ENCODE measurements around the gene NEDD8.

NEDD8 gene

DNA sequence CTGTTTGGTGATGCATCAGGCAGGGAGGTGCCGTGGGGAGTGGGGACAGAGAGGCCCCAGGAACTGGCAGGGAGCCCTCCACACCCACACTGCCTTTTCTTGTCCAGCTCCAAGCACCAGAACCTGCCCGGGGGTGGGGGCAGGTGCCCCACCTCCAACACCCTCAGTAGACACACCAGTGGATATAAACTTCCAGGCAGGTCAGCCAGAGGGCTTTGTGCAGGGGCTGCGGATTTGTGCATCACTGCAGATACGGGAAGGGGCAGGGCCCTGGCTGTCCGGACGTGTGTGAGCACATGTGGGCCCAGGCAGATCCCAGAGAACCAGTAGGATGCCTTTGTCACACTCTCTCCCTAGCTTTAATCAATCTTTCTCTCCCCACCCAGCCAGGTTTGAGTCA lies 32.1 kb upstream of the NEDD8 start:
- no peak for DNase-seq (ENCODE audit: low read depth in 4 of 4, low spot score in 1 of 4)

DNA sequence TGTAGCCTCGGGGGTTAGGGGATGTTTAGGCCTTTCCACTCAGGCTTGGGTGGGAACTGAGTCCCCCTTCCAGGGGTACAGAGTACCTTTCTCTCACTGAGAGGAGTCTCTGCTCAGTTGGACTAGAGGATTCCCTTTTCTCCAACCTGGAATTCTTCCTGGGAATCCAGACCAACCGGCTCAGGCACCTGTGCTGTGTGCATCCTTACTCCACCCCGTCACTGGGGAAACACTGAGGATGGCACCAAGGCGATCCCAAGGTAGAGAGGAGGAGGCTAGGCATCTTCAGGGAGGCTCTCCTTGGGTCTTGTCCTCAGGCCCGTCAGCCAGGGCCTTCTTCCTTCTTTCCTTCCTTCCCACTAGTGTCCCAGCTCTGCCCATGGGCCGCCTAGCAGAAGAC lies 31.7 kb upstream of the NEDD8 start:
- DNase-seq (ENCODE audit: low read depth in 4 of 4, low spot score in 1 of 4) = no peak

DNA sequence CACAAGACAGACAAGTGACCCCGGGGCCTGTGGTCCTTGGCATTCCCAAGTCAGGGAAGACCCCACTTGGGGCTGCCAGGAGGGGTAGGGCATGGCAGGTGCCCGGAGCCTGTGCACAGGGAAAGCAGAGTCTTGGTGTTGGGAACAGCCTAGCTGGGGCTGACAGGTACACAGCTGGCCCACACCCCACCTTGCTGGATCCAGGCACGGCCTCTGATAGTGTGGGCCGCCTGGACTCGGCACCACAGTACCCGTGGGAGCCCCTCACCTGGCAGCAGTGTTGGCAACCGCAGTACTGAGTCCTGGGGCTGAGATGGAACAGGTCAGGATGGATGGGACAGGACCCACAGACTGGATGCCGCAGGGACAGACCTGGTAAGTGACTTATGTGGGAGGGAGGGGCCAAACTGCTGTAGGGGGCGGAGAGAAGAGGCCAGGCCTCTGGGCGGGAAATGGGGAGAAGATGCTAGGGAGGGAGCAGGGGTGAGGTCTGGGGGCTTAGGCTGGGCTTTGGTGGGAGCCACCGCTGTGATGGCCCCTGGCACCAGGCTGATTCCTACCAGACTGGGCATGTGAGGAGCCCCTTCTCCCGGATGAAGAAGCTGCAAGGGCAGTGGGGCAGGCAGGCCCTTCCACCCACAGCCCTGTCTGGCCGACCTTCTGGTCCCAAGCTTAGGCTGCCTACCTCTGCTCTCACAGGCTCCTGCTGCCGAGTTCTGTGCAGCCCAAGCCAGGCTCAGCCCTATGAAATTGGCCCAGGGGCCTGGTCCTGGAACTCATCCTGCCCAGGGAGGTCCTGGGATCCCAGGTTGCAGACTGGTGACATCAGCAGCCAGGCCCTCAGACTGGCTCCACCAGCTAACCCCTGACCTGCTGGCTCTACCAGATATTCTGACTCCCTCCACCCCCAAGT lies 30.9 kb upstream of the NEDD8 start, which contains the start of gene TGM1:
Gene TGM1, minus strand, starts transcription at position 357 of the 913 bp plus-strand sequence. CDS start 825 bp downstream, outside the sequence.
- no peak for DNase-seq (ENCODE audit: low read depth in 4 of 4, low spot score in 1 of 4)

DNA sequence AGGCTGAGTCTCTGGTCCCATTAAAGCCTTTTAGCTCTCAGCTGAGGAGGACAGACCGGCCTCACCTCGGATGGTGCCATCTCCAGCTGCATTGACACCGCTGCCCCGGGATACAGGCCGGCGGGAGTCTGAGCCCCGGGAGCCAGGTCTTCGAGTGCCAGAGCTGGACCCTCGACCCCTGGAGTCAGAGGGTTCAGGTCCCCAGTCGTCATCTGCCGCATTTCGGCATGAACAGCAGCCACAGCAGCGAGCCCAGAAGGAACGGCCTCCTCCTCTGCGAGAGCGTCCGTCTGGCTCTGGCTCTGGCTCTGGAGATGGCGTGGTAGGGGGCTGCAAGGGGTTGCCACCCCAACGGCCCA lies 29.8 kb upstream of the NEDD8 start:
- DNase-seq (ENCODE audit: low read depth in 4 of 4, low spot score in 1 of 4) = no peak

DNA sequence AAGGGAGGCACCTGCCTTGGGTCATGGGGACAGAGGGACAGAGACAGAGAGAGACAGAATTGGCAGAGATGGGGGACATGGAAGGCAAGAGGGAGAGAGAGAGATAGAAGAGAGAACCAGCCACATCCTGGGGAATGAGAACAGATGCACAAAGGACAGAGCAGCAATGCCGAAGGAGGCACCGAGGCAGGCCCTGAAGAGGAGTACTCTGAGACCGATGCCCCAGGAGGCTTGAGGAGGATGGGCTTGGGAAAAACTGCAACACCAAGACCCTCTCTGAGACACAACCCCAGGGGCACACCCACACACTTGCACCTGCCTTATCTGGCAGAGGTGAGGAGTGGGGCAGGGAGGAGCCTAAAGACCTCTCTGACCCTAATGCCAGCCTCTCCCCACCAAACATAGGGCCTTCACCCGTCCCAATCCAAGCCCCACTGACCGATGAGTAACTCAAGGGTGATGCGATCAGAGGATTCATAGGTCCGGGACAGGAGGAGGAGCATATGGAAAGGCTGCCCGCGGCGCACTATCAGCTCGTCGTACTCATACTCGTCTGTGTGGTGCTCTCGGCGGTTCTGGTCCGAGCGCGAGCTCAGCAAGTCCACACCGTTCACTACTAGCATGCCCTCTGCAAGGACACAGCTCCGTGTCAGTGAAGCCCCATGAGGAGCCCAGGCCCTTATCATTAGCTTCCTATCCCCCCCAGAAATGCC lies 29.2 kb upstream of the NEDD8 start:
- no peak for DNase-seq (ENCODE audit: low read depth in 4 of 4, low spot score in 1 of 4)

DNA sequence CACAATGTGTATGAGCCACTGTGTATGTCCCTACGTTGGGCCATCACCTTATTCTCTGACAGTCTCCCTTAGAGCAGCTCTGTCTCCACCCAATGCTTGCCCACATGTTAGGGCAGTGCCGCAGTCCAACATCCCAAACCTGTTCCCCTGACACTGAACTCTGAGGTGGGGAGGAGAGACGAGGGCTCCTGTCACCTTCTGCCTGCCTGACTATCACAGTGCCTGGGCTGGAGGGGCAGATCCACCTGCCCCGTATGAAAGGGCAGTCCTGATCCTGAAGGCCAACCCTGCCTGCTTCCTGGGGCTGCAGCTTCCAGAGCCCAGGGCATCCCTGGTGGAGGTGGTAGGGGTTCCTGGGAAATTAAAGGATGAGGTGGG lies 28.6 kb upstream of the NEDD8 start:
- no peak for DNase-seq (ENCODE audit: low read depth in 4 of 4, low spot score in 1 of 4)

DNA sequence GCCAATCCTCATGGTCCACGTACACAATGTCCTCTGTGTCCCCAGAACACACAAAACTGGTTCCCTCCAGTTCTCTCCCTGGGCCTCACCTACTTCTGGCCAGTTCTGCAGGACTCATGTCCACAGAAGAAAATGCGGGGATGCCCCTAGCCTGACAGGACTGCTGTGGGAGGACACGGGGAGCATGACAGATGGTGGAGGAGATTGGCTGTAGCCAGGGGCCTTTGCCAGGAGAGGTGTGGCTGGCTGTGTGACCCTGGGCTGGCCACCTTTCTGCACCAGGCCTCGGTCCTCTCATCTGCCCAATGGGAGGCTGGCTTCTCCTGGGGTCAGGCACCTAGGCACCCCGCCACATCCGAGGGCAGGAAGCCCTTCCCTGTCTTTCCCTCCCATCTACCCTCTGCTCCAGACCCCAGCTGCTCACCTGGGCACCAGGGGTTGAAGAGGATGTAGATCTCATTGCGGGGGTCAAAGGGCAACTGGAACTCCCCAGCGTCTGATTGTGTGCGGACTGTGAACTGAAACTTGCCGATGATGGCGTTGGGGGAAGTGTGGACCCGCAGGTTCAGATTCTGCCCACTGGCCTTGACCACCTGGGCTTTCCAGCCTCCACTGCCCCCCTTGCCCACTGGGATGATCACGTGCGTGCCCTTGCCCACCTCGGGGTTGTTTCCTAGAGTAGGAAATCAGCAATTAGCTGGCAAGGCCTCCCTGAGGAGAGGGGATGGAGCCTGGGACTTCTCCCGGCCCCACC lies 28.0 kb upstream of the NEDD8 start:
- DNase-seq (ENCODE audit: low read depth in 4 of 4, low spot score in 1 of 4) = no peak

DNA sequence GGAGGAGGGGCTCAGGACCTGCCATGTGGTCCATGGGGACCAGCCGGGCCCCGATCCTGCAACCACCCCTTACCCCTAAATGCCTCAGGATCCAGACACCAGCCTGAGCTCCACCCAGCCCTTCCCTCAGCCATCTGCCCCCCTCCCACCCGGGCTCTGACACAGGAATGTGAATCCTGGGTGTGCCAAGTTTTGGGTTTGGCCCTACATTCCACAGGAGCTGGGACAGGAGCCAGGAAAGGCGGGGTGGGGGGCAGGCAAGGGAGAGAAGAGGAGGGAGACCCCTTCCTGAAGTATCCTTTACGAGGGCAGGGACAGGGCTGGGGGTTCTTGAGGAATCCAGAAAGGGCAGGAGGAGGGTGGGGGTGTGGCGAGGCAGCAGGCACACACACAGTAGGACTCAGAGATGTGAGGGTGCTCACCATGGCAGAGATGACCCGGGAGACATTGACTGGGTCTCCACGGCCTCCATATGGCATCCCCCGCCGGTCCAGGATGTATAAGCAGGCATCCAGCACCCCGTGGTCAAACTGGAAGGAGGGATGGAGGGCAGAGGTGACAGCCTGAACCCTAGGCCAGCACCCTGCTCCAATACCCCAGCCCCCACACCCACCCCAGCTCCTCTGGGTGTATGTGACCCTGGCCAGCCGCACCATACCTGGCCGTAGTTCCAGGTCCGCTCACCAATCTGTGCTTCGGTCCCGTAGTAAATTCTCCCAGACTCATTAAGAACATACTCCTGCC lies 27.3 kb upstream of the NEDD8 start:
- no peak for DNase-seq (ENCODE audit: low read depth in 4 of 4, low spot score in 1 of 4)

DNA sequence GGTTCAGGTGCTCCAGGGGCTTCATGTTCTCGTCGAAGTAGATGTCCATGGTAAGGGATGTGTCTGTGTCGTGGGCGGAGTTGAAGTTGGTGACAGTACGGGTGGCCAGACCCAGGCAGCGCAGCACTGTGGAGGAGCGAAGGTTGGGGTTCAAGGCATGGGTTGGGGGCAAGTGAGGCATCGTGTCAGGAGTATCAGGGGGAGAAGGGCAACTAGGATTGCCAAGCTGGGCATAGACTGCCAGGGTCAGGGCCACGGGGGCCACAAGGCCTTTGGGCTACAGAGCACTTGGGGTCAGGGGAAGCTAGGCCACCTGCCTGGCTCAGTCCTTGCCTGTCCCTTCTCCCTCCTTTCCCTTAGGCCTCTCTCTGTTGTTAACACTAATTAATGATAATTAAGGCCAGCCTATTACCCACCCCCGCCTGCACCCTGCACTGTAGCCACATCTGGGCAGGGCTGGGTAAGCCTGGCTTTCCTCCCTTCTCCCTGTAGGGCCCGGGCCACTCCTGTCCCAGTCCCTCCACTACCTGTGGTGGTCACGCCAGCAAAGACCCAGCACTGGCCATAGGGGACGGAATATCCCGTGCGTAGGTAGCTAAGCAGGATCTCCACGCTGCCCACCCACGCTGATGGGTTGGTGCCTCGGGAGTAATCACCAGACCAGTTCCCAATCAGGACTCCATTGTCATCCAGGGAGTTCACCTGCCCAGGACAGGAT lies 26.5 kb upstream of the NEDD8 start:
- DNase-seq (ENCODE audit: low read depth in 4 of 4, low spot score in 1 of 4) = no peak

DNA sequence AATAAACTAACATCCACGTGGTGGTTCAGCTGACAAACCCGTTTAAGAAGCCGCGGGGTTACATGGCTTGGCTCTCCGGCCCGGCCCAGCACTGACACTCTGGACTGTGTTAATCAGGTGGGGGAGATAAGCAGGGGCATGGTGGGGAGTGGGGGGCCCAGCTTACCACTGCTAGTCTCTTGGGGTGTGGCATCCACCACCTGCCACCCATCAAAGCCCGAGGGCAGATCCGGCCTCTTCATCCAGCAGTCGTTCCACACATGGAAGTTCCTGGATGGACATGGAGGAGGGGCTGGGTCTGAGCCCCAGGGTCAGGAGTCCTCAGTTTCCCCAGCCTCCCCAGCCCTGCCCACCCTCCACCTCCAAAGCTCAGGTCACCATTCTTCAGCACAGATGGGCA lies 26.0 kb upstream of the NEDD8 start:
- DNase-seq (ENCODE audit: low read depth in 4 of 4, low spot score in 1 of 4) = no peak

DNA sequence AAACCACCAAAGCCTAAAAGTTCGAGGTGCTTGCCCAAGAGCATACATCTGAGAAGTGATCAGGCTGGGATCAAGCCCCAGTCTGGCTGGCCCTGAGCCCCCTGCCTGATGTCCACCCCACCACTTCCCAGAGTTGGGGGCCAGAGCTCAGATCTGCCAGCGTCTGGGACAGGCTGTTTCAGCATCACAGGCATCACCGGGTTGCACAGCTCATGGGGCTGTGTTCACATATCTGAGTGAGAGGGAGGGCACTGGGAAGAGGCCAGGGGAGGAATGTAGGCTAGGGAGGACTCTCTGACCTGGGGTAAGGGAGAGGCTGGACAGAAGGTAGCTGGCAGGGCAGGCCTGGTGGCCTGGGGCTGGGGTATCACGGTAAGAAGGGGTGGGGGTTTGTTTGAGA lies 24.8 kb upstream of the NEDD8 start:
- DNase-seq (ENCODE audit: low read depth in 4 of 4, low spot score in 1 of 4) = no peak

DNA sequence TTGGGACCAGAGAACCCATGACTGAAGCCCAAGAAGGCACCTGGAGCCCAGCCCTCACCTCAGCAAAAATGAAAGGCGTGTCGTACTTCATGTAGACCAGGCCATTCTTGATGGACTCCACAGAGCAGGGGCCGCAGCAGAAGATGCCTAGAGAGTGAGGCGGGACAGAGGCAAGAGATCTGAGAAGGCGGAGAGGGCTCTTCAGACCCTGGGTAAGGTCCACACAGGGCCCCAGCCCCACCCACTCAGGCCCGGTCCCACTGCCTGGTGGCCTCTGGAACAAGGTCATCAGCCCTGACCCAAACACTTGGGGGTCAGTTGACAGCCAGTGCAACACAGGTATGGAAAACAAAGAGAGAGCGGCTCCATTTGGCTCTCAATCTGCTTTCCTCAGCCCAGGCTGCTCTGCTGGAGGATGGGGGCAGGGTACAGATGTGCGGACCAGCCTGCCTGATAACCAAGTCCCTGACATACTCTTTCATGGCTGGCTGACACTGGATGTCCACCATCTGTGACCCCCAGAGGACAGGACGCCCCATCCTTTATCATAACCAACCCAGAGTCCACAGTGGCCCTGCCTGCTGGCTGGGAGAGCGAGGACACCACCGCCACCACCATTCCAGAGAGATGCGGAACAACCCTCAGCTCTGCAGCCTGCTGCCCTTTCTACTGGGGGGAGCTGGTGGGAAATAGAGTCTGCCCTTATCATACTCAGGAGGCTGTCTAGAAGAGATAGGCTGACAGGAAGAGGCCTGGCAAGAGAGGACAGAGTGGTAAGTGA lies 24.0 kb upstream of the NEDD8 start:
- no peak for DNase-seq (ENCODE audit: low read depth in 4 of 4, low spot score in 1 of 4)

DNA sequence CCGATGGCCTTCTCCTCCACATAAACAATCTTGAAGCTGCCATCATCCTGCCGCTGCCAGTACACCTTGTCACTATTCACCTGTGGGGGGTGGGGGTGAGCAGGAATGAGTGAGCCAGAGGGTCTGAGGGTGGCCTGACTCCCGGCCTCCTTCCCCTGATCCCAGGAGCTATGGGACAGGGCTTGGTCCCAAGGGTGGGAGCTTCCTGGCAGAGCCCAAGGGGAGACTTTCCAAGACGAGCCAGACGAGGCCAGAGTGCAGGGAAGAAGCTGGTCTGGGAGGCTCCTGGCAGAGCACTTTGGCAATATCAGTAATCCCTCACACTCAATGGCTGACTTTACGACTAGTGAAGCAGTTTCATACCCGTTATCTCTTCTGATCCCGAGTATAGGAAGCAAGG lies 23.3 kb upstream of the NEDD8 start:
- no peak for DNase-seq (ENCODE audit: low read depth in 4 of 4, low spot score in 1 of 4)

DNA sequence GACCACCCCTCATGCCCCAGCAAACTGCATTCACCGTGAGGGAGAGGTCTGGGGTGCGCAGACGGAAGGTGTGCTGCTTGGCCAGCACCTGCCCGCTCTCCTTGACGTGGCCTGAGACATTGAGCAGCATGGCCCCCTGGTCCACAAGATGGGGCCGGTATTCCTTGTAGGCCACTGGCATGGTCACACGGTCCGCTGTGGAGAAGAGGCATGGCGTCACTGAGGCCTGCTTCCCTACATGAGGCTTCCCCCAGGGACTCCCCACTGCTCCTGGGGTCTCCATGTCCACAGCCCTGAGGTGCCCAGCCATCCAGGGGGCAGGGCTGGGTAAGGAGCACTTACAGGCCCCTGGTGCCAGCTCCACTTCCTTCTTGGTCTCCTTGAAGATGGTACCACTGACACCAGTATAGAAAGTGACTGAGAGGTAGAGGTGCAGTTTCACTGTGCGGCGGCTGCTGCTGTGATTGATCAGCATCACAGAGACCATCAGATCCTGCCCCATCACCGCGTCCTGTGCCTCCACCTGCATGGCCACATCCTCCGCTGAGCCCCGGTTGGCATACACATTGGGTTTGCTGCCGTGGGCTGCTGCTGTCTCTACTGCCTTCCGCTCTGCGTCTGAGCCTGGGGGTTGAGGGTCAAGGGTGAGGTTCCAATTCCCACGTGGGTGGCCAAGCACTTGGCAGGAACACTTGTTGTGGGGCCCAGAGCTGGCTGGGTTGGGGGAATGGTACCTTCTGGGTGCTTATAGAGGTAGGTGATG lies 22.6 kb upstream of the NEDD8 start:
- DNase-seq (ENCODE audit: low read depth in 4 of 4, low spot score in 1 of 4) = no peak

DNA sequence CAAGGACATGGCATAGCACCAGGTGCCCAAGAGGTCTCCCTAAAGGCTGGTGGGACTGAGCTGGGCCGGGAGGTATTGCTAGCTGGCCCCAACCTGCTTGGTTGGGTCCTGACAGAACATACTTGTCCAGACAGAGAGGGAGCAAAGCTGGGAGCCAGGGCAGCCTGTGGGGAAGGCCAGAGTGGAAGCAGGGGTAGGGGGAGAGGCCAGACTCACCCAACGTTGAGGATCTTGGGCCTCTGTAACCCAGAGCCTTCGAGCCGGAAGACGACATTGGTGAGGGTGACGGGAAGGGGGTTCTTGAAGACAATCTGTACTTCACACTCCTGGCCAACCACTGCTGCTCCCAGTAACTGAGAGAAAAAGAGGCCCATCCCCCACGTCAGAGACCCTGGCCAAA lies 21.8 kb upstream of the NEDD8 start:
- no peak for DNase-seq (ENCODE audit: low read depth in 4 of 4, low spot score in 1 of 4)

DNA sequence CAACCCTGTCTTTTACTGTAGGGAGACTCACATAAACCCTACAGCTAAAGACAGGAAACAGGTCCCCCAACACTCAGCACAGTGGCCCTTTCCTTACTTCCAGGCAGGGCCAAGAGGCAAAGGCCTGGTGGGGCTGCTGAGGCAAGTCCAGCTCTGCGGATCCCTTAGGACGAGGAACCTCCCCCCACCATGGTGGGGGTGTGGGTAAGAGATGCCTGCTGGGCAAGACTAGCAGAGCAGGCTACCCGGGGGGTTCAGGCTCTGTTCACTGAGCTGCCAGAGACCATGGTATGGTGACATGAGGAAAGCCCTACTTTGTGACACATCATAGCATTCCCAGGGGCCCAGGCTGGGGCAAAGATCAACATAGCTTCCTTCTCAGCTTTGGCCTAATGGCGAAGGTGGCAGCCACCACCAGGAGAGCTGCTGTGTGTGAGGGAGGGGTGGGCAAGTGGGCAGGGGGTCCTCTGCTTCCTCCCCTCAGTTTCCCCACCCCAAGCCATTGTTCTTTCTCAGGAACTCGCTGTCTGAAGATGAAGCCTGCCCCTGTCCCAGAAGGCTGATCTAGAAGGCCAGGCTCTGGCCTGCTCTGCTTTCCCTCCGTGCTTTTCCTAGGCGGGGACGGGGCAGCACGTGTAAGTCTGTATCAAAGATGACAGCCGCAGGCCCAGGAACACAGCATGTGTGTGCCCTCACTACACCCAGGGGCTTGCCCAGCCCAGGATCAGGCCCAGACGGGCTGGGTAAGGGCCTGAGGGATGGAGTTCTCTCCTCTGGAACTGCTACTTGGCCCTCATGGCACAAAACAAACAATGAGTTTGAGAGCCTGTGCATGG lies 20.3 kb upstream of the NEDD8 start:
- no peak for DNase-seq (ENCODE audit: low read depth in 4 of 4, low spot score in 1 of 4)

DNA sequence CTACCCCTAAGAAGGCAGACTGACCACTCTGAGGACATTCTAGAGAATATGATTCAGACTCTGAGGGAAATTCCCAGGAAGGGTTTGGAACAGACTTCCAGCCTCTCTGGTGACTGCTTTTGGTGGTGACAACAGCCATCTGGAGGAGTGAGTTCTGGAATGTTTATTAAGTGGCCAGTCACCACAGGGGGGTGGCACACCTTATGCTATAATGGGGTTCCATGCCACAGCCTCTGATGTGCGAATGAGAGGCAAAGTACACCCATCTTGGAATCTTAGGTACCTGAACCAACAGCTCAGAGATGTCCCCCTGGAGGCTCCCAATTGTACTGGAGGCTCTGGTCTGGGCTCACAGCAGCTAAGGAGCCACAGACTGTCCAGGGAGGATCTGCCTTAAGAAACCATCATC lies 19.7 kb upstream of the NEDD8 start:
- DNase-seq (ENCODE audit: low read depth in 4 of 4, low spot score in 1 of 4) = no peak

DNA sequence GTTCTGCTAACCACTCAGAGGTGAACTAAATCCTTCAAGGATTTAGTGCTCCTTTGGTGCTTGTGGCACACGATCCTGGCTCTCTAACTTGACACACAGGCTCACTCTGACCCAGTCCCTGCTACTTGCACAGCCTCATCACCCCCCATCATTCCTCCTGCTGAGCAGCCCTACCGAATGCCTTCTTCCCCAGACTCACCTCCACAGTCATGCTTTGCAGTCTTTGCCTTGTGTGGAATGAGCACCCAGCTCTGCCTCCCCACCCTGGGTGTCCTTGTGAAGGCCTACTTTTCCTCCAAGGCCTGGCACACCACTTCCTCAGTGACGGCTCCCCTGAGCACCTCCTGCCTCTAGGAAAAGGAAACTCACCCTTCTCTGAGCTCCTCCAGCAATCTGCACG lies 18.2 kb upstream of the NEDD8 start:
- DNase-seq (ENCODE audit: low read depth in 4 of 4, low spot score in 1 of 4) = no peak
